ENCODE data around the gene ENTPD3.

The ENTPD3 gene

GRCh38 chr3:40445880-40446279, 58.9 kb downstream of the ENTPD3 start:
- no peak for TF ChIP-seq CTCF (IDR thresholded peaks at IDR 0.05; ENCODE audit: low read depth, low read length, missing control alignments)
- in situ Hi-C loops (cut with HindIII; ENCODE audit: low sequenced_read_pairs) = no loop called here
- DNase-seq (ENCODE audit: low read depth) = no peak
- no peak overlapping the region for H3K4me3 ChIP-seq (ENCODE audit: low read depth, low read length)

GRCh38 chr3:40450438-40450837, 63.5 kb downstream of the ENTPD3 start:
- TF ChIP-seq CTCF (IDR thresholded peaks at IDR 0.05; ENCODE audit: low read depth, low read length, missing control alignments) = no peak
- no peak overlapping the region for H3K4me3 ChIP-seq (ENCODE audit: low read depth, low read length)
- in situ Hi-C loops (cut with HindIII; ENCODE audit: low sequenced_read_pairs) = no loop called here
- no peak for DNase-seq (ENCODE audit: low read depth)

GRCh38 chr3:40451551-40451950, 64.6 kb downstream of the ENTPD3 start:
- no peak overlapping the region for H3K4me3 ChIP-seq (ENCODE audit: low read depth, low read length)
- in situ Hi-C loops (cut with HindIII; ENCODE audit: low sequenced_read_pairs) = no loop called here
- no peak for DNase-seq (ENCODE audit: low read depth)
- no peak for TF ChIP-seq CTCF (IDR thresholded peaks at IDR 0.05; ENCODE audit: low read depth, low read length, missing control alignments)

GRCh38 chr3:40452057-40452456, 65.1 kb downstream of the ENTPD3 start:
- TF ChIP-seq CTCF (IDR thresholded peaks at IDR 0.05; ENCODE audit: low read depth, low read length, missing control alignments) = no peak
- no peak for DNase-seq (ENCODE audit: low read depth)
- H3K4me3 ChIP-seq (ENCODE audit: low read depth, low read length) = peak overlapping the region; percentile 70
- in situ Hi-C loops (cut with HindIII; ENCODE audit: low sequenced_read_pairs) = no loop called here

- H3K4me3 ChIP-seq (ENCODE audit: low read depth, low read length) = peak overlapping the region; percentile 70
Observed at GRCh38 chr3:40452562-40452875, 65.5 kb downstream of the ENTPD3 start.

GRCh38 chr3:40452876-40453730, 66.1 kb downstream of the ENTPD3 start:
- in situ Hi-C loops (cut with HindIII; ENCODE audit: low sequenced_read_pairs) = no loop called here
- peak; percentile 97 for DNase-seq (ENCODE audit: low read depth)
- no peak for TF ChIP-seq CTCF (IDR thresholded peaks at IDR 0.05; ENCODE audit: low read depth, low read length, missing control alignments)
- peak overlapping the region; percentile 70 for H3K4me3 ChIP-seq (ENCODE audit: low read depth, low read length)

More at GRCh38 chr3:40452562-40452875, 65.5 kb downstream of the ENTPD3 start:
- in situ Hi-C loops (cut with HindIII; ENCODE audit: low sequenced_read_pairs) = no loop called here
- TF ChIP-seq CTCF (IDR thresholded peaks at IDR 0.05; ENCODE audit: low read depth, low read length, missing control alignments) = no peak
- no peak for DNase-seq (ENCODE audit: low read depth)

Measured in astrocyte of the cerebellum (primary cell).